Right lobe of liver (tissue), 4 donors: ENCODE results near the gene RELN.

Experiments used
- CTCF ChIP-seq, 4 donors: fragments of 200-600 bp in 3 of 4; fragments of 450-650 bp in 1 of 4; IDR thresholded peaks; one replicate each; pipeline versions ENCODE4 v1.5.1 to v1.8.0; 2016 to 2022; ENCODE audit warnings: antibody characterized with exemption in 4 of 4, mild to moderate bottlenecking in 2 of 4
- POLR2A ChIP-seq: fragments of 450-650 bp; IDR thresholded peaks from one replicate; pipeline ENCODE4 v1.6.1; 2017; ENCODE audit warnings: antibody characterized with exemption, mild to moderate bottlenecking
- donor health status: DM: no; HTN: no; CAD: no.
- donor health status: DM: no; HTN: no; CAD: no.
- donor health status: DM: no; HTN: yes; CAD: no.

GRCh38 chr7:103632005-103632639, 357.3 kb downstream of the RELN start:
- no peak for TF ChIP-seq POLR2A
- no peak for TF ChIP-seq CTCF (IDR thresholded peaks at IDR 0.05)
